Activated effector memory CD4-positive, alpha-beta T cell treated with anti-CD3 and anti-CD28 coated beads, Interleukin-2, amount 50 U/mL, for 16 hours (primary cell): ENCODE data around the gene TCN2.
"Not testable (repeated sequence)": the region's sequence is repeated elsewhere in the genome, so short reads cannot be mapped to it uniquely, and the experiment has no call there.

Experiments used
- DNase-seq: peaks from one replicate; pipeline ENCODE4 v3.0.0-alpha.2; 2020

The TCN2 gene

DNA sequence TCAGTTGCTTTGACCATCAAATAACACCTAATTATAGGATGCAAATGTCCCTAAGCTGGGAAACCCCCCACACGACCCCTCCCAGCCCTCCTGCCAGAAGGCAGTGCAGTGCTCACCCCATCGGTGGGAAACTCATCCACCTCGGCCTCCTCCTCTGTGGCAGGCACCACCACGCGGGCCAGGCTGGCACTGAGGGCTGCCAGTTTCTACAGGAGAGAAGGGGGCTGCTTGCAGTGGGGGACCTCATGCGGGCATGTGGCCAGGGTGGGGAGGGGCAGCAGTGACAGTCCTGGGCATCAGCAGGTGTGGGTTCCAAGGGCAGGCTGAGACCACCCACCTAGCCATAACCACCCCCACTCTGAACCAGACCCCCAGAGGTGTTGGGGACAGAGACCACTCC is 26.1 kb upstream of the TCN2 start:
- DNase-seq: no peak

DNA sequence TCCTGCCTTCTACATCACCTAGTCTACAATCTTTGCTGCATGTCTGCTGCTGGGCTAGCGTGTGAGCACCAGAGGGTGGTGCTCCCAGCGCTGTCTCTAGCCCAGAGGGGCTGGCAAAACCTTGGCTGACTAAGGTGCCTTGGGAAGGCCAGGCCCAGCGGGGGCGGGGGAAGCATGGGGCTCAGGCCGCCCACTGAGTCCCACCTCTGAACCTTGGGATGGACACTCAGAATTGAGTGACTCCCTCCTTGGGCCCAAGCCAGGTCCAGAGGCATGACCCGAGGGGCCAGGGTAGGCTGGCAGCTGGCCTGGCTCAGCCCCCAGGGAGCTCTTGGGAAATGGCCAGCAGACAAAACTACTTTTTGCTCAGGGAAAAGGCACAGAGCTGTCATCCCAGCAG is 24.9 kb upstream of the TCN2 start:
- no peak for DNase-seq

DNA sequence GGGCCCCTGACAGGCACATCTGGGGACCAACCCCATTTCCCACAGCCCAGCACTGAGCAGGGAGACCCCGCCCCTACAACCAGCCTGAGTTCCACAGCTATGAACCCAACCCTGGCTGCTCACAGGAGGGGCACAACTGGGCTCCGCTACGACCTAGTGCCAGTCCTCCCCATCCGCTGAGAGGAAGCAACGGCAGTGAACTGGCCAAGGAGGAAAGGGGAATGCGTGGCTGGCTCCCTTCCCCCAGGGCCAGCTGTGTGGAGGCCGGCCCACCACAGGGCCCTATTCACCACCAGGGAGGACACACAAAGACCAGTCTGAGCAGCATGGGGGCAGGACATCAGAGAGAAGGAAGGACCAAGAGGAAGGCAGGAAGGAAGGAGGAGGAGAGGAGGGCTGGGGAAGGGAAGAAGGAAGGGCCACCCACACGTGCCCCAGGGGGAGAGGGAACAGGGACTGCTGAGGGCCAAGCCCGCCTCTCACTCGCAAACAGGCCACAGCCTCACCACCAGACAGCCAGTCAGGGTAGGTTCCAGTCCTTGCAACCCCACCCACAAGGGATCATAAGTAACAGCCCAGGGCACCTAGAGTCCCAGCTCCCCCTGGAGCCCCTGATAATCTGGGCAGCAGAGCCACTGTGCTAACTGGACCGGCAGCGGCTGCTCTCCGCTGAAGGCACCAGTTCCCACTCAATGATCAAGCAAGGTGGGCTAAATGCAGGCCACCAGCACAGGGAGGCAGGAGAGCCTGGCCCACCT is 24.0 kb upstream of the TCN2 start:
- DNase-seq: no peak

DNA sequence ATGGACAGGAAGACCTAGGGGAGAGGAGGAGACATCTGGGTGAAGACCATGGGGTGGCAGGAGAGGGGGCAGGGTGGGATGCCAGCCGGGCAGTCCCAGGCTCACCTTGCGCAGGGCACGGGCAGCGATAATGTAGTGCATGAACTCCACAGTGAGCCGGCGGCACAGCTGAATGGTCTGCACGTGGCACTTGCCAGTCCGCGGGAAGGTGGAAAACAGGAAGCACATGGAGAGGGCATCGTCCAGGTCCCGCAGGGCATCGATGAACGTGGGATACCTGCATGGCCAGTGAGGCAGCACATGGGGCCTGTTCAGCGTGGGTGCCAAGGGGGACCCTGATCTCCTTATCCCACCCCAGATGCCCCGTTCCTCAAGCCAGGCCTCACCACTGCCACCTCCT is 22.5 kb upstream of the TCN2 start:
- no peak for DNase-seq

DNA sequence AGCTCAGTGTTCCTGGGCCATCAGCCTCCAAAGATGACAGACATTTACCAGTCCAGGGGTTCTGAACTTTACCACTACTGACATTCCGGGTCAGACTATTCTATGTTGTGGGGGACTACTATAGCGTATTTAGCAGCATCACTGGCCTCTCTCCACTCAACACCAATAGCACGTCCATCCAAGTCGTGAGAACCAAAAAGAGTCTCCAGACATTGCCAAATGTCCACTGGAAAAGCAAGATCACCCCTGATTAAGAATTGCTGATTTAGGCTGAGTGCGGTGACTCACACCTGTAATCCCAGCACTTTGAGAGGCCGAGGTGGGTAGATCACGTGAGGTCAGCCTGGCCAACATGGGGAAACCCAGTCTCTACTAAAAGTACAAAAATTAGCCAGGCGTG is 20.6 kb upstream of the TCN2 start:
- no peak for DNase-seq

DNA sequence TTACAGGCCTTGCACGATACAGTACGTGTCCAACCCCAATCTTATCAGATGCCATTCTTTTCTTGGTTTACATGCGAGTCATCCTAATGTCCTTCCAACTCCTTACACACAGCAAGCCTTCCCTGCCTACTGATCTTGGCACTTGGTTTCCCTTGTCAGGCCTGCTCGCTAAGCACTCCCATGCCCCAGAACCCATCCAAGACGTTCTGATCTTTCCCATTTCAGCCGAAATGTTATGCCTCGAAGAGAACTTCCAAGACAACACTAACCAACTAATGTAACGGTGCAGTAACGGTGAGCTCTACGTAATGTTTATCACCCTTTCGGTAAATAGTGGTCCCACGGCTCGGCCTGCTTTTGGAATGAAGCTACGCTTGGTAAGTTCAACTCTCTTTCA is 15.8 kb upstream of the TCN2 start:
- no peak for DNase-seq

DNA sequence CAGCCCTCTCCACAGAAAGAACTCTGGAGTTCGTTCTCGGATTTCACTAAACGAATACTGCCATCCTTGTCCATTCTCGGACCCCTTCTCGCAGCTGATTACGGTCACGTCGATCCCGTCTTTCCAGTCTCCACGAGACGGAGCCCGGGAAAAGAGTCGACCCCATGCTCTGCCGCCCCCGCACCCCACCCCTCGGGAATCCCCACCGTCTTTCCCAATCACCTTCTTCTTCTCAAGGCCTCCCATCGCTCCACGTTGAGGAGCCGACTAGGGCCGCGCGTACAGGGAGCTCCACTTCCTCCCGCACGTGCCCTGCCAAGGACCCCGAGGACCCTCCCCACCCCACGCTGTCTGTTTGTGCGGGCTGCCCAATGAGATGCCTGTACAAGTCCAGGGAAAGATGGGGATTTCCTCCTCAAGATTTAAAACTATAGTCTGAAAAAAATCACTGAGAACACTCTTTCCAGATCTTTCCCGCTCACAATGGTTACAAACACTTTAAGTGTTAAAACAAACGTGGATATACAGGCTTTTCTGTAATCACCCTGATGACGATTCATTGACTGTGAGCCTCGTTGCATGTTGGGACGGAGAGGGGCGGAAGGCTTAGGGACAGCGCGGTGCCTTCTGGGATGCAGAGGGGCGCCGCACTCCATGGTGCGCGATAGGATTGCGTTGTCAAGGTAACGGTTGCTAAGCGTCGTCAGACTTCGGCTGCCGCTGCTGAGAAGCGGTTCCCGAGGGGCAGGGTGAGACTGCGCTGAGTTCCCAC is 15.2 kb upstream of the TCN2 start, which contains the start of gene PES1:
TSS of gene PES1 (minus strand) at position 323 of the 772 bp plus-strand sequence. CDS start at position 246, 77 bp downstream.
- DNase-seq: peak; percentile 97

DNA sequence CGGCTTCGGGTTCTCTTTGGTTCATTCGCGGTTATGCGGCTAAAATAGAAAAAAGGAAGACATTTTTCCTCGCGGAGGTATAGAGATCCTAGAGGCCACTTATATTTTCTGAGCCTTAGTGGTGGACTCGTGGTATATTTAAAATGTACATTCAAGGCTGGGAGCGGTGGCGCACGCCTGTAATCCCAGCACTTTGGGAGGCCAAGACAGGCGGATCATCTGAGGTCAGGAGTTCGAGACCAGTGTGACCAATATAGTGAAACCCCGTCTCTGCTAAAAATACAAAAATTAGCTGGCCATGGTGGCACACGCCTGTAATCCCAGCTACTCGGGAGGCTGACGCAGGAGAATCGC is 14.6 kb upstream of the TCN2 start:
- DNase-seq: not testable (repeated sequence)

DNA sequence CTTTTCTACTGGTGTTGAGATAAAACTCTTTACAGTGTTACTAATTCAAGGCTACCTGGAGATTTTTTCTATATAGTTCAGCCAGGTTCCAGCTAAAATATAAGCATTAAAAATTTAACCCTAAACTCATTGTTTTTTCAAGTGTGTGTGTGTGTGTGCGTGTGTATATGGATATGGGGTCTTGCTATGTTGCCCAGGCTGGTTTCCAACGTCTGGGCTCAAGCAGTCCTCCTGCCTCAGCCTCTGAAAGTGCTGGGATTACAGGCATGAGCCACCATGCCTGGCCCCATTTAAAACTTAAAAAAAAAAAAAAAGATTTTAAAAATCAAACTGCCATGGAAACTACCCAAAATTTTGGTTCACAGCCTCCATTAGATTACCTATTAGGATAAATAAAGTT is 10.8 kb upstream of the TCN2 start:
- DNase-seq: no peak

DNA sequence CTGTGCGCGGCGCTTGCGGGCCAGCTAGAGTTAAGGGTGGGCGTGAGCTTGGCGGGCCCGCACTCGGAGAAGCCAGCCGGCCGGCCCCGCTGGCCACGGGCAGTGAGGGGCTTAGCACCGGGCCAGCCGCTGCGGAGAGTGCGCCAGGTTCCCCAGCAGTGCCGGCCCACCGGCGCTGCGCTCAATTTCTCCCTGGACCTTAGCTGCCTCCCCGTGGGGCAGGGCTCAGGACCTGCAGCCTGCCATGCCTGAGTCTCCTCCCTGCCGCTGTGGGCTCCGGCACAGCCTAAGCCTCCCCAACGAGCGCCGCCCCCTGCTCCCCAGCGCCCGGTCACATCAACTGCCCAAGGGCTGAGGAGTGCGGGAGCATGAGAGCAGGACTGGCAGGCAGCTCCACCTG is 10.1 kb upstream of the TCN2 start:
- DNase-seq: no peak

DNA sequence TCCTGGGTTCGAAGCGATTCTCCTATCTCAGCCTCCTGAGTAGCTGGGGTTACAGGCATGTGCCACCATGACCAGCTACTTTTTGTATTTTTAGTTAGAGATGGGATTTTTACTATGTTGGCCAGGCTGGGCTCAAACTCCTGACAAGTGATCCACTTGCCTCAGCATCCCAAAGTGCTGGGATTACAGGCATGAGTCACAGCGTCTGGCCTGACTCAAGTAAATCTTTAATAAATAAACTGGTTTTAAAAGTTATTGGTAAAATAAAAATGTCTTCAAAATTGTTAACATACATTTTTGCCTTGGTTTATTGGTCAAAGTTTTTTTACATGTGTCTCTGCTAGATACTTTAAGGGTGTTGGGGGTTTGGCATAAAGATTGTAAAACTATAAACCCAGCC is 8.0 kb upstream of the TCN2 start:
- DNase-seq: no peak

DNA sequence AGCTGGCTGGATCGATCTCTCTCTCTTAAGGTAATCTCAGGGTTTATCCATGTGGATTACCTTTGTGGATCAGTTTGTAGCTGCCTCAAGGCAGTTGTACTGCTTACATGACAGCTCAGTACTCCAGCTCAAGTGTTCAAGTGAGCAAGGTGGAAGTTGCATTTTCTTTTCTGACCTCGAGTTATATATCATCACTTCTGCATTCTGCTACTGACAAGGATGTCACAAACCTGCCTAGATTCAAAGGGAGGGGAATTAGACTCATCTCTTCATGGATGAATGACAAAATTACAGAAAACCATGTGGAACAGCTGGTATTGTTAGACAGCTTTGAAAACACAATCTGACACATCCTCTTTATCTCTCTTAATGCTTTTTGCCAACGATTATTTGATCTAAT is 6.1 kb upstream of the TCN2 start:
- no peak for DNase-seq

DNA sequence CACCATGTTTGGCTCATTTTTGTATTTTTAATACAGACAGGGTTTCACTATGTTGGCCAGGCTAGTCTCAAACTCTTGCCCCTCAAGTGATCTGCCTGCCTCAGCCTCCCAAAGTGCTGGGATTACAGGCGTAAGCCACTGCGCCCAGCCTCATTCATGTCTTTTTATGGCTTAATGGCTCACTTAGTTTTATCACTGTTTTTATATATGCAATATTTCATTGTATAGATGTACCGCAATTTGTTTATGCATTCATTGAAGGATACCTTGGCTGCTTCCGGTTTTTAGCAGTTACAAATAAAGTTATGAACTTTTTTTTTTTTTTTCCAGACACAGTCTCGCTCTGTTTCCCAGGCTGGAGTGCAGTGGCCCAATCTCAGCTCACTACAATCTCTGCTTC is 5.5 kb upstream of the TCN2 start:
- no peak for DNase-seq

DNA sequence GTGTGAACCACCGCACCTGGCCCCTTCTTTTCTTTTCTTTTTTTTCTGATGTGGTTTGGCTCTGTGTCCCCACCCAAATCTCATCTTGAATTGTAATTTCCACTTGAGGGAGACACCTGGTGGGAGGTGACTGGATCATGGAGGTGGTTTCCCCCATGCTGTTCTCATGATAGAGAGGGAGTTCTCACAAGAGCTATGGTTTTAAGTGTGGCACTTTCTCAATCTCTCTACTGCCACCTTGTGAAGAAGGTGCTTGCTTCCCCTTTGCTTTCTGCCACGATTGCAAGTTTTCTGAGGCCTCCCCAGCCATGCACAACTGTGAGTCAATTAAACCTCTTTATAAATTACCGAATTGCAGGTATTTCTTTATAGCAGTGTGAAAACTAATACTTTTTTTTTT is 4.9 kb upstream of the TCN2 start:
- DNase-seq: no peak

DNA sequence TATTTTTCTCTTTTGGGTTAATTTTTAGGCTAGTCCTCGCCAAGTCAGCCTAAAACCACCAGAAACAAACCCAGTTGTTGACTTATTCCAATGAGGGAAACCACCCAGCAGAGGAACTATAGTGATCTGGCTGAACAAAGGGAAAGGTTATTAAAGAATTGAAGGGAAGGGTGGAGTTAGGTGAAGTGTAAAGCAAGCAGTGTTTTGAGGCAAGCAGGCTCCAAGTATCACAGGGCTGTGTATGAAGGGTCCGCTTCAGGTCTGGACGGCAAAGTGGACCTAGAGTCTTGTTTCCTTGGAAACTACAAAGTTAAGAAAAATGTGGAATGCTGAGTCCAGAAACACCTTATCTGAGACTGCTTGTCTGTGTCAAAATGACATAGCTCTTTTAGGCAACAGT is 3.2 kb upstream of the TCN2 start:
- DNase-seq: no peak

DNA sequence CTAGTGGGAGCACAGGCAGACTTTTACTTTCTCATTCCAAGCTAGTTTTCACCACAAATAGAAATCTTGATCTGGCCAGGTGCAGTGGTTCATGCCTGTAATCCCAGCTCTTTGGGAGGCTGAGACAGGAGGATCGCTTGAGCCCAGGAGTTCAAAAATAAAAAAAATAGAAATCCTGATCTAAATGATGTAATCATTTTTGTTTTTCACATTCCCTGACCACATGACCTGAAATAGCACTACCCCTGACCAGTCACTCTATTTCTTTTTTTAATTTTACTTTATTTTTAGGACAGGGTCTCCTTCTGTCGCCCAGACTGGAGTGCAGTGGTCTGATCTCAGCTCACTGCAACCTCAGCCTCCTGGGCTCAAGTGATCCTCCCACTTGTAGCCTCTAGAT is 2.3 kb upstream of the TCN2 start:
- no peak for DNase-seq

DNA sequence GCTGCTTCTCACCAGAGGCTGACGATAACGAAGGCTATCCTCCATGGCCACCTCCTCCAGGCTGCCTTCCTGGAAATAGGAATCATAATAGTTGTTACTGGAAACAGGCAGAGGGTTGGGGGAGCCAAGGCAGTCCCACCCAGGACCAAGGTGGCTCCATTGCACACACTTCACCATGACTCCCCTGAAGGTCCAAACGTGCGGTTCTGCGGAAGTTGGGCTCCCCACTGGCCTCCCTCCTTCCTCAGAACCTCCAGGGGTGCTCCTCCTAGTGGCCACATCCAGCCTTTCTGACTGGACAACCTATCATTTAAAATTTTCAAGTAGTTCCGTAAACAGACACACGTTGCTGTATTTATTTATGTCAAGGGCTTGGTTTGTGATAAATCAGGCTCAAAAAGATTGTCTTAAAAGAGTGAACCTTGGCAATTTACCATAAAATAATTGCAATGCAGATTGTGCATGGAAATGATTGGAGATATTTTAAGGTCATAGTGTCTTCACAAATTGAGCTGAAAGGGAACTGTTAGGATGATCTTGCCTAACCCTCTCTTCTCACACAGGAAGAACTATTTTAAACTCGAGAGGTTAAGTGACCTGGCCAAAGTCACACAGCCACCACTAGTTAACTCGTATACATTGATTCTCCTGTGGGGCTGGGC is 1.4 kb upstream of the TCN2 start:
- peak; percentile 77 for DNase-seq

DNA sequence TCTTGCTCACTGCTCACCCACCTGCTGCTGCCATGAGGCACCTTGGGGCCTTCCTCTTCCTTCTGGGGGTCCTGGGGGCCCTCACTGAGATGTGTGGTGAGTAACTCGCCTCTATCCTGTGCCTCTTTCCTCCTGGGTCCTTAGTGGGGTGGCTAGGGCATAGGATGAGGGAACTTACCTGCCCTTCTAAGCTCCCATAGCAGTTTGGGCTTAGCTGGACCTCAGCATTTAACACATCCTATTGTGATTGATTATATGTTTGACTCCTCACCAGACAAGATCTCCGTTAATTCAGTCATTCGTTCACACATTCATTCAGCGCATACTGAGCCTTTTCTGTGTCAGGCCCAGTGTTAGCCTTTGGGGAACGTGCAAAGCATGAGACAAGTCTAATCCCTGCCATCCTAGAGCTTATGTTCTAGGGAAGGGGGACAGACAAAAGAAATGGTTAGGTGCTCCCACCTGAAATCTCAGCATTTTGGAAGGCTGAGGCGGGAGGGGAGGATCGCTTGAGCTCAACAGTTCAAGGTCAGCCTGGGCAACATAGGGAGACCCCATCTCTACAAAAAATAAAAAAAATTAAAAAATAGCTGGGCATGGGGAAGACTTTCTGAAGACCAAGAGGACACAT is 441 bp downstream of the TCN2 start:
- DNase-seq: no peak

DNA sequence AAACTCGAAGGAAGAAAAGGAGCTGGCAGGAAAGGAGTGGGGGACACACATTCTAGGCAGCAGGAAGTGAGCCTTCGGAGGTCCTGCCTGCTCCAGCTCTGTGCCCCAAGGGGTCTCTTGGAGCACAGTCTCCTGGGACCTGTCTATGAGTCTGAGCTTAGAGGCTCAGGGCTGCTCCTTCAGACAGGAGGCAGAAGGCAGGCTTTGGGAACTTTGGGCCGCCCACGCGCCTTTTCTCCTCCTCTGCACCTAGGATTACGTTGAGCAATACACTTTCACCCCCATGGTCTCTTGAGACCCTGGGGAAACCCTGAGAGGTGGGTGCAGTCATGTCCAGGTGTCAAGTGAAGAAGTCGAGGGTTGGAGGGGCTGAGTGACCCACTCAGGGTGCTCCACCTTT is 965 bp downstream of the TCN2 start:
- DNase-seq: no peak

DNA sequence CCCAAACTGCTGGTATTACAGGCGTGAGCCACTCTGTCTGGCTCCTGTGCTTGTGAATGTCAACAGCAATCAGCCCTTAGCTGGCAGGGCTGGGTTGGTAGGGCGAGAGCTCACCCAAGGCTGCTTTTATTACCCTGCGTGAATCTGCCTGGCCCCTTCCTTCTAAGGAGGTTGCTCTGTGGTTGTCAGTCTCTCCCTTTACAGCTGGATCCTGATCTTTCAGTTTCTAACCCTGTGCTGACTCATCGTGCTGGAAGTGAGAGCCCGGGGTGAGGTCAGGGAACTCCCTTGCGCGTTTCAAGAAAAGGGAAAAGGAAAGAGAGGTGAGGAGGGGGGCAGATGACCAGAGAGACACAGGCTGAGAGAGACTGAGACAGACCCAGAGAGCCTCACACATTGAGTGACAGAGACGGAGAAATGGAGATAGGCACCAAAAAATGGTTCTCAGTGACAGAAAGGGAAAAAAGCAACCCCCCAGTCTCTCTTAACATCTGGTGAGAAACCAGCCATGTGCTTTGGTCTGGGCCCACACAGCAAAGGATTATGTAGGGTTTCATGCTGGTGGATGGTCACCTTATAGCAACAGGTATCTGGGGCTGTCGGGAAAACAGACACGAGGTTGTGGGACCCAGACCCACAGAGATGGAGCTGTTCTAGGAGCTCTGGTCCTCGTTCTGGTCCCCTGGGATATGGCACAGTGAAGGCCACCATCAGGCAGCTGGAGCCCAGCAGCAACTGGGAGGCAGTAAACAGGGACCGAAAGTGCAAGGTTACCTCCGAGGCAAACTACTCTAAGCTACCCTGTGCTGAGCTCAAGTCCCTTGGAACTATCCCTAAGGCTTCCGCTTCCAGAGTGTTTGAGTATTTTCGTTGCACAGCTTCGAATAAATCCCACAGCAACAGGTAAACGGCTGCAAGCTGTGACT is 2.5 kb downstream of the TCN2 start:
- no peak for DNase-seq

DNA sequence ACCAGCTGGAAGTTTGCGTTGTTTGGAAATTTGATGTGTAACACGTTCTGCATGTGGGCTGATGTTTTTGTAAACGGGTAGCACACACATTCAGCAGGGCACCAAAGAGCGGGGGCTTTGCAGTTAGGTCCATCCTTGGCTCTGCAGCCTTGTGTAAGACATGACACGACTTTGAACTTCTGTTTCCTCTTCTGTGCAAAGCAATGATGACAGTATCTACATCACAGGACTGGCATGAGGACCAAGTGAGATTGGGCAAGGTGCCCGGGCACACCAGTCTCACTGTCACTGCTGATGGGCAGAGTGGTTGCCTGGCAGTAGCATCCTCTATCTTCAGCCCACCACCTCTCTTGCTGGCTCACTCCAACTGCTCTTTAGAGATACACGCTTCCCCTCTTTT is 3.3 kb downstream of the TCN2 start:
- DNase-seq: no peak

DNA sequence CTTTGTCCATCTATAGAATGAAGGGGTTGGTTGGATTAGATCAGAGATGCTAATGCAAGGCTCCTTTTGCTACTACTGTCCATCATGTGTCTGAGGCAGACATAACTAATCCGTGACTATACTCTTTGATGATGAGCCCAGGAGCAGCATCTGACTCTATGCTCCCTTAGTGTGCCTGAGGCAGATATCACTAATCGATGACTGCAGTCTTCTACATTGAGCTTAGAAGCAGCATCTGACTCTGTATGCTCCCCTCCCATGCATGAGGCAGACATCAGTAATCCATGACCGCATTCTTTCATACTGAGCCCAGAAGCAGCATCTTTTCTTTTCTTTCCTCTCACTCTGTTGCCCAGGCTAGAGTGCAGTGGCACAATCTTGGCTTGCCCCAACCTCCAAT is 4.2 kb downstream of the TCN2 start:
- DNase-seq: no peak

DNA sequence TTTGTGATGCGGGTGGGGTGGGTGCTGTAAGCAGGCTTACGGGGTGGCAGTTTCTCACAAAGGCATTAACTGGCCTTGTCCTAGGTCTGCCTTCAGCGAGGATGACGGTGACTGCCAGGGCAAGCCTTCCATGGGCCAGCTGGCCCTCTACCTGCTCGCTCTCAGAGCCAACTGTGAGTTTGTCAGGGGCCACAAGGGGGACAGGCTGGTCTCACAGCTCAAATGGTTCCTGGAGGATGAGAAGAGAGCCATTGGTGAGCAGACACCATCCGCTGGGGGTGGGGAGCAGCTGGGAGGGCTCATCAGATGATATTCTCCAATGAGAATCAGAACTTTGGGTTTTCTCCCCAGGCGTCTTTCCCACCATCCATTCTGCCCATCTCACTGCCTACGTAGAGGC is 5.8 kb downstream of the TCN2 start:
- DNase-seq: no peak
